Measurements from ENCODE around the gene KCTD20.

The KCTD20 gene

DNA sequence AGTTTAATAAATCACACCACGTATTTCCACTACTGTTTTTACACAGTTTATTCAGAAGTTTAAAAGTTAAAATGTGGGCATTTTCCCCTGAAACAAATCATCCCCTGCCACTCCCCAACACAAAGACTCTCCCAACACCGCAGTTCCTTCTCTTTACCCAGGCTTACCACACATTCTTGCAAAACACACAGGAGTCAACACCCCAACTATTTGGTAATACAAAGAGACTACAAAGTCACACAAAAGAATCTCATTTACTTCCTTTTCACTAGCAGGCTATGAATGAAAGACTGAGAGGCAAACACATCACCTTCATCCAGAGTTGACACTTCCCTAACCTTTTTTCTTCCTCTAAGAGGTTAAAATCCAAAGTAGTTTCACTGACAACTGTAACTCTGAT is 51.1 kb downstream of the KCTD20 start:
- no peak for DNase-seq (ENCODE audit: low read depth)

DNA sequence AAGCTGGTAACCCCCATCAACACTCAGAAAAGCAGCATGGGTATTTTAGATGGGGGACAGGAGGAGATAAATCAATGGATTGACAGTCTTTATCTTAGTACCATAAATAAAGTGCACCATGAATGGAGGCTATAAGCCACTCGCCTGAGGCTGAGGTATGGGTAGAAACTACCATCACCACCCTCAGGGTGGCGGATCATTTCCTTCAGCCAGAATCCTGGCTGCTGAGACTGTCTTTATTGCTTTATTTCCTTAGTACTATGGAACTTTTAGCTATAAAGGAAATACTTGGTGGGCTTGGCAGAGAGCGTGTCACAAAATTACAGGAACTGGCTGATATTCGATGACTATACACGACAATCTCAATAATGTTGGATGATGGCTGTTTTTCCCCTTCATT is 52.3 kb downstream of the KCTD20 start:
- DNase-seq (ENCODE audit: low read depth), result no peak

DNA sequence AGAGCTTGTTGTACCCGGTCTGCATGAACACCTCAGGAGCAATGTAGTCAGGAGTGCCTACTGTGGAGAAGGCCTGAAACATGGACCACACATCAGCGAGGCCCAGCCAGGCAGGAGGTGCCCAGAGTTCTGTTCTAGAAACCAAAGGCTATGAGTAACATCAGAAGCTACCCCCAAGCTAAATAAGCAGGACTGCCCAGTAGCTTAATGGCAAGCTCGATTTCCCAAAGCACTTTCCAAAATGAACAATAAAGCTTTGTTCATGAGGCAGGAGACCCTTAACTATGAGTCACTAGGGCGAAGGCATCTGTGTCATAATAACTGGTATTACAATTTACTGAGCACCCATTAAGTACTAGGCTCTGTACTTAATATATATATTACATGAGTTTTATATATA is 57.1 kb downstream of the KCTD20 start:
- no peak for DNase-seq (ENCODE audit: low read depth)

DNA sequence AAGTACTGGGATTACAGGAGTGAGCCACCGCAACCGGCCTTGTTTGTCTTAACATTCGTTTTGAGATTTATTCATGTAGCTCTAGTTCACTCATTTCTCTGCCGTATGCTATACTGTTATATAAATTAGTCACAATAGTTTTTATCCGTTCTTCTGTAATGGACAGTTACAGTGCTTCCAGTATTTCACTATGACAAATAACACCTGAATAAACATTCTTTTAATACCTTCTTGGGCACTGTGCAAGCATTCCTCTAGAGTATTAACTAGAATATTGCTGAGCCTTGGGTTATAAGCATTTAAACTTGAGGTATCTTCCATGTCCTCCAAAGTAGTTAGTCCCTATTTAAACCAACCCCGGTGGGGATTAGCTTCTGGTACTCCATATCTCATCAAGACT is 58.9 kb downstream of the KCTD20 start:
- DNase-seq (ENCODE audit: low read depth), result no peak

- DNase-seq (ENCODE audit: low read depth), result no peak
Measured at GRCh38 chr6:36504181-36504580, 61.4 kb downstream of the KCTD20 start.

DNA sequence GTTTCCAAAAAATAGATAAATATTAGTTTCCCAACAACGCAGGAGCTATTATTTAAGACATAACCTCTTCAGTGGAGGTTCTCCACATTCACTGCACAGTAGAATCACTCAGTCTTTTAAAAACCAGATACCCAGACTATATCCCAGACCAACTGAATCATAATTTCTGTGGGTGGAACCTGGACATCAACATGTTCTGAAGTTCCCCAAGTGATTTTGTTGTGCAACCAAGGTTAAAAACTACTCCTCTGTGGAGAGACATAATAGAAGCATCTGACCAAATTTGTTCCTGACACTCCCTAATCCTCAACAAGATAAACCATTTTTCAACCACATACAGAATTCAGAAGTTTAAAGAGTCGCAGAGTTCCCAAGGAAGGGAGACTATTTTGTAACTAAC is 62.2 kb downstream of the KCTD20 start:
- DNase-seq (ENCODE audit: low read depth), result no peak

- DNase-seq (ENCODE audit: low read depth), result no peak
Measured at GRCh38 chr6:36505744-36506534, 63.1 kb downstream of the KCTD20 start.

GRCh38 chr6:36506611-36507010 is 63.8 kb downstream of the KCTD20 start:
- DNase-seq (ENCODE audit: low read depth), result no peak

GRCh38 chr6:36508532-36508931 is 65.7 kb downstream of the KCTD20 start:
- DNase-seq (ENCODE audit: low read depth), result no peak

DNA sequence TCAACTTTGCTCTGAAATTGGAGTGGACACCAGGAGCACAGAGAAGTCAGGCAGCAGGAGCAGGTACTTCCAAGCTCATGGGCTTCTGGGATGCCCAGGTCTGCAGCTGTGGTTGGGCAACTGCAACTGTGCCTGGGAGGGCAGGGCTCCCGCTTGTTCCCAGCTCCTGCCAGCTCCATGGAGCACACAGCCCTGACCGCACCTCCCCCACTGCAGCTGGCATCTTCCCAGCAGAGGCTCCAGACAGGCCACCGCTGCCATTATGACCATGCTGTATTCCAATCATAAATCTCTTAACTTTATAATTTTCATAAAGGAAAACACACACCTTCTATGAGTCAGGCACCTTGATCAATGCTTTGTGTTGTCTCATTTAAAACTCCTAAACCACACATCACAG is 67.6 kb downstream of the KCTD20 start:
- no peak for DNase-seq (ENCODE audit: low read depth)

DNA sequence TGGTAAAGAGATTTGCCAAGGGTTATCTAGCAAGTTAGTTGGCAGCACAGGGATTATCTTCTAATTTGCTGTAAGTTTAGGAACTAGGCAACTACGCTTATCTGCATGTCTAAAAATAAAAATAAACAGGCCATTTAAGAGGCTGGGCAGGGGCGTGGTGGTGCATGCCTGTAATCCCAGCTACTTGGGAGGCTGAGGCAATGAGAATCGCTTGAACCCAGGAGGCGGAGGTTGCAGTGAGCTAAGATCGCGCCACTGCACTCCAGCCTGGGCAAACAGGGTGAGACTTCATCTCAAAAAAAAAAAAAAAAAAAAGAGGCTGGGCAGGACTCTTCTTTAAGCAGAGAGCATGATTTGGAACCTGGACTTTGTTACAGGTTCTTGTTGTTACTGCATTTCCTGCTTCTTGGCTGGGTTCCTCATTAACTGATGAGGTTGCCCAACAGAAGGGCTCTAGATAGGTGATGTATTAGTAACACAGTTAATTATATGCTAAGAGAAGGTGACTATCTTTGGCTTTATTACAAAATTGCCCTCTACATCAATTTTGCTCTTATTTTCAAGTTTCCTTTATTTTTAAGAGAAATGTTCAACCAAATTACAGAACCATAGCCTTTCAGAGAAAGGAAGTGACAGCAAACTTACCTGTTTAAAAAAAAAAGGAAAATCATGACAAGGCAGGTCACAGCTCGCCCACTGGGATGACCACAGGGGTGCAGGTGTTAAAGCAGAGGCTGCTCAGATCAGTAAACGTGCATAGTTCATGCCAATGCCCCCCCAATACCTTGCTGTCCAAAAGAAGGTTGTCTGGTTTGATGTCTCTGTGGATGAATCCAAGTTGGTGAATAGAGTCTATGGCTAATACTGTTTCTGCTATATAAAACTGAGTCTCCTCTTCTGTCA is 72.0 kb downstream of the KCTD20 start:
- DNase-seq (ENCODE audit: low read depth), result no peak

DNA sequence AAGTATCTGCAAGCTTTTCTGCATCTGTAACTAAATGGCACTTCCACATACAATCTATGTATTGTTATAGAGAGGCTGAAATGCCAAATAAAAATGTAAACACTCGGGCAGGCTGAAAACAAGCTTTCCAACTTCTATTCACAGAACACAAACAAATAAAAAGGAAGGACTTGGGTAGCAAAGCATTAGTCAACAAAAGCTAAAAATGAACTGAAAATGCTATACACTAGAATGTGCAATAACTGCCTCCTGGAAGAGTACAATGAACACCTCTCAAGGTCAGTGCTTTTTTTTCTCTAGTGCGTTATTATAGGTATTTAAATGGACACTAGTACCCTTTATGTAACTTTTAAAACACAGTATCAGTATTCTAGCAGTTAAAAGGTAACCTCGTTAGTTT is 73.0 kb downstream of the KCTD20 start:
- DNase-seq (ENCODE audit: low read depth), result no peak

- no peak for DNase-seq (ENCODE audit: low read depth)
Measured at GRCh38 chr6:36516559-36516958, 73.8 kb downstream of the KCTD20 start.

- DNase-seq (ENCODE audit: low read depth), result no peak
Measured at GRCh38 chr6:36516988-36517387, 74.2 kb downstream of the KCTD20 start.

- DNase-seq (ENCODE audit: low read depth), result no peak
Measured at GRCh38 chr6:36517408-36517807, 74.6 kb downstream of the KCTD20 start.

DNA sequence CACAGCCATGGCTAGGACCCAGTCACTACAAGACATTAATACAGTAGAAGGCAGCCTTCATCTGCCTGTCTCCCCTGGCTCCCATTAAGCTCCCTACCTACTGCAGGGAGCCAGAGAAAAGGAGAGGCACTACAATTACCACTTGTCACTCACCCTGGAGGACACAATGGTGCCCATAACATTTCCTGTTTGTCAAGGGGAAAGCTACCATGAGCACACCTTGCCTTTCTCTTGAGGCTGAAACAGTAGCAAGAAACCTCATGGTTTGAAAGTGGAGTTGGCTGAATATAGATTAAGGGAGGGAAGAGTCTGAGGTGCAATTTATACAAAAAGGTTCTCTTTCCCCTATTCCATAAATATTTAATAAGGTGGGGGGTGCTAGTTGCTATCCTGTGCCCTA is 76.6 kb downstream of the KCTD20 start:
- no peak for DNase-seq (ENCODE audit: low read depth)

- no peak for DNase-seq (ENCODE audit: low read depth)
Measured at GRCh38 chr6:36523451-36523850, 80.7 kb downstream of the KCTD20 start.

GRCh38 chr6:36523936-36524499 is 81.2 kb downstream of the KCTD20 start:
- DNase-seq (ENCODE audit: low read depth), result no peak

DNA sequence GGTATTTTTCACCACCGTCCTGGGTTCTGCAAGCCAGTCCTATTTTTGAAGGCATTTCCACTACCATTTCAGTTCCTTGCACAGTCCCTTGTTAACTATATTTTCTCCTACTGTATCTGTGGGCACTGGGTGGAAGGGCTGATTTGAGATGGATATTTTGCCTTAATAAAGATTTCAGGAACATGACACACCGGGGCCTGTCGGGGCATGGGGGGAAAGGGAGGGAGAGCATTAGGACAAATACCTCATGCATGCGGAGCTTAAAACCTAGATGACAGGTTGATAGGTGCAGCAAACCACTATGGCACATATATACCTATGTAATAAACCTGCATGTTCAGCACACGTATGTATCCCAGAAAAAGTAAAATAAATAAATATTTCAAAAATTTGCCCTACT is 82.1 kb downstream of the KCTD20 start:
- no peak for DNase-seq (ENCODE audit: low read depth)

GRCh38 chr6:36525346-36525745 is 82.5 kb downstream of the KCTD20 start:
- no peak for DNase-seq (ENCODE audit: low read depth)

- no peak for DNase-seq (ENCODE audit: low read depth)
Measured at GRCh38 chr6:36526066-36526465, 83.3 kb downstream of the KCTD20 start.

GRCh38 chr6:36533321-36533720 is 90.5 kb downstream of the KCTD20 start:
- DNase-seq (ENCODE audit: low read depth), result no peak

All from stimulated activated CD8-positive, alpha-beta memory T cell treated with anti-CD3 and anti-CD28 coated beads, Interleukin-15, amount 100 ng/mL, for 1 hour (primary cell).